ENCODE measurements around the gene CDCA4. TPM values are rescaled to one million over a fixed set of nuclear protein-coding genes. Genes with fewer than 3 reads are reported as not detected.

The CDCA4 gene
- total RNA-seq, 1 donor from 2014 or later: 46.9 TPM

DNA sequence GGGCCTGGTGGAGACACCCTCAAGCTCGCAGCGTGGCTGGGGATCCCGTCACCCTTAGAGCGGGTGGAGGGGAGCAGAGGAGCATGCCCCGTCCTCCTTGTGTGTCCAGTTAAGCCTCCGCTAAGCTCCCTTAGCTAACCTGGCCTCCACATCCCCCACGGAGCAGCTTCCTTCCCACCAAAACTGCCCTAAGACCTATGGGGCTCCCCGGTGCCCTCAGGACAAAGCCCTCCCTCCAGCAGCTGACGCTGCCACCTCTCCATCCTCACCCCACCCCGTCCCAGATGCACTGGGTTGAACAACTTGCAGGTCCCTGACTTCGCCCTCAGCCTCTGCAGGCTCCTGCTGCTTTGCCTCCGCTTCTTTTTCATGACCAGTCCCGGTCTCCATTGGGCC is 46.7 kb downstream of the CDCA4 start:
- TF ChIP-seq, protein P1, sequence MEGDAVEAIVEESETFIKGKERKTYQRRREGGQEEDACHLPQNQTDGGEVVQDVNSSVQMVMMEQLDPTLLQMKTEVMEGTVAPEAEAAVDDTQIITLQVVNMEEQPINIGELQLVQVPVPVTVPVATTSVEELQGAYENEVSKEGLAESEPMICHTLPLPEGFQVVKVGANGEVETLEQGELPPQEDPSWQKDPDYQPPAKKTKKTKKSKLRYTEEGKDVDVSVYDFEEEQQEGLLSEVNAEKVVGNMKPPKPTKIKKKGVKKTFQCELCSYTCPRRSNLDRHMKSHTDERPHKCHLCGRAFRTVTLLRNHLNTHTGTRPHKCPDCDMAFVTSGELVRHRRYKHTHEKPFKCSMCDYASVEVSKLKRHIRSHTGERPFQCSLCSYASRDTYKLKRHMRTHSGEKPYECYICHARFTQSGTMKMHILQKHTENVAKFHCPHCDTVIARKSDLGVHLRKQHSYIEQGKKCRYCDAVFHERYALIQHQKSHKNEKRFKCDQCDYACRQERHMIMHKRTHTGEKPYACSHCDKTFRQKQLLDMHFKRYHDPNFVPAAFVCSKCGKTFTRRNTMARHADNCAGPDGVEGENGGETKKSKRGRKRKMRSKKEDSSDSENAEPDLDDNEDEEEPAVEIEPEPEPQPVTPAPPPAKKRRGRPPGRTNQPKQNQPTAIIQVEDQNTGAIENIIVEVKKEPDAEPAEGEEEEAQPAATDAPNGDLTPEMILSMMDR (conservative IDR thresholded peaks at IDR 0.05; ENCODE audit: low read depth, low read length): no peak
- no peak overlapping the region for H3K4me3 ChIP-seq (ENCODE audit: low read depth, low read length)
- DNase-seq (ENCODE audit: low read depth): no peak

DNA sequence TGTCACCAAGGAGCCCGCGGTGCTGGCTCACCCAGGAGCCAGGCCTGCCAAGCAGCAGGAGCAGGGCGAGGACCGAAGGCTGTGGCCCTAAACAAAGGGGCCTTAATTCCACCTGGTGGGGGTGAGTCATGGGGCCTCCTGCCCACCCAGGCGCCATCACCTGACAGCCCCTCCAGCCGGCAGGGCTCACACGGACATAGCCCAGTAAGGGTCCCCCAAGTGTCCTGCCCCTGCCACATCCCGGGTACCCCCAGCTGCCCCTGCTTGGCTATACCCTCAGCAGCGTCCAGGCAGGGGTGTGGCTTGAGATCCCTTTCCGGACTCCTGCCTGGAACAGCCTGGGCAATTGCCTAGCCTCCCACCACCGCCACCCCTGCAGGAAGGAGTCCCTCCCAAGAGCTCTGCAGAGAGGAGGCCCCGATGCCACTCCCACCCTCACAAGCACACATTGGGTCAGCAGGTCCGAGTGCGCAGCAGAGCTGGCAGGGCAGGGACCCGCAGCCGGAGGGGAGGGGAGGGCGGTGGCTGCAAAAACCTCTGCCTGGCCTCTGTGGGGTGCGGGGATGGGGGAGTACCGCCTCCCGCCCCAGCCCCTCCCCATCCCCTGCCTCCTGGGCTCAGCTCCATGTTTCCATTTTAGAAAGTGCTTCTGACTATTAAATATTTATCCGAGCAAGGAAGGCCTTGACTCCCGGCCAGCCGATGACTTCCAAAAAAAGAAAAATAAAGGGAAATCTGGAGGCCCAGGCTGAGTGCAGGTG is 47.3 kb downstream of the CDCA4 start:
- peak overlapping the region; percentile 21 for H3K4me3 ChIP-seq (ENCODE audit: low read depth, low read length)
- no peak for DNase-seq (ENCODE audit: low read depth)
- TF ChIP-seq, protein P1 (conservative IDR thresholded peaks at IDR 0.05; ENCODE audit: low read depth, low read length): no peak

DNA sequence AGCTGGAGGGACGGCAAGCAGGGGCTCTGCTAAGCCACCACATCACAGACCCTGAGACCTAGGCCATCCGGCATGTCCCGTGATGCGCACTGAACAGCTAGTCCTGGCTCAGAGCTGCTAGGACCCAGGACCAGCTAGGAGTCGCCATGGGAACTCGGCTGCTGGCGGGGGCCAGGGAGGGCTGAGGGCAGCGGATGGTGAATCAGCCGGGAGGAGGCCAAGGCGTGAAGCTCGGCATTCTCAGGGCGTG is 47.8 kb downstream of the CDCA4 start:
- TF ChIP-seq, protein P1 (conservative IDR thresholded peaks at IDR 0.05; ENCODE audit: low read depth, low read length): no peak
- peak; percentile 79 for DNase-seq (ENCODE audit: low read depth)
- H3K4me3 ChIP-seq (ENCODE audit: low read depth, low read length): peak overlapping the region; percentile 21

DNA sequence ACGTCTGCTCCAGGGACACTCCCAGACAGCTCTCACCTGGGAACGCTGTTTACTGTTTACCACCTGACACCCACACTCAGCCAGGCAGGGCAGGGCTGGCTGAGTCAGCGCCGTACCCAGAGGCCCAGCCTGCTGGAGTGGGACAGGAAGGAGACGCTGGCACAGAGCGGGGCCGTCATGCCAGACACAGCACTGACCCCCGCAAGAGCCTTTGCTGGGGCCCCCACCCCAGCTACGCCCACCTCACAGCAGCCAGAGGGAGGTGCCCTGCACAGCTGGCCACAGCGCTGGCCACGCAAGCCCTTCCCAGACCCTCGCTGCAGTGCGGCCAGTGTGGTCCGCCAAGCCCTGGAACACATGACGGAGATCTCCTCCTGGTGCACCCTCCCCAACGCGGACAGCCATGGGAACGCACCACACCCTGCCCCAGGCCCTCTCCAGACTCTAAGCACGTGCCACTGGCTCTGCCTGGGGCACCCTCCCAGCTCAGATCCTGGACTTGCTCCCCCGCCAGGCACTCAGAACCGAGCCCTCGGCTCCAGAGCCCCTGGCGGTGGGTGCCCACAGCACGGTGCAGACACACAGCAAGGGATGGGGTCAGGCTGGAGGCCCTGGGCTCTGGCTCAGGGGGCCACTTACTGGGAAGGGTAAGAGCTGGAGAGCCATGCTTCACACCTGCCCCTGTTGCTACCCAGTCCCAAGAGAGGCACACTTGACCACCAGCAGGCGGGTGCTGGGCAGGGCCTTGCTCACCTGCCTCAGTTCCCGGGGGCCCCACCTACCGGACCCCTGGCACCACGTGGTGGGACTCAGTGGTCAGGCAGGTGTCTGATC is 48.4 kb downstream of the CDCA4 start:
- H3K4me3 ChIP-seq (ENCODE audit: low read depth, low read length): peak overlapping the region; percentile 21
- TF ChIP-seq, protein P1 (conservative IDR thresholded peaks at IDR 0.05; ENCODE audit: low read depth, low read length): peak; percentile 12
- DNase-seq (ENCODE audit: low read depth): no peak

DNA sequence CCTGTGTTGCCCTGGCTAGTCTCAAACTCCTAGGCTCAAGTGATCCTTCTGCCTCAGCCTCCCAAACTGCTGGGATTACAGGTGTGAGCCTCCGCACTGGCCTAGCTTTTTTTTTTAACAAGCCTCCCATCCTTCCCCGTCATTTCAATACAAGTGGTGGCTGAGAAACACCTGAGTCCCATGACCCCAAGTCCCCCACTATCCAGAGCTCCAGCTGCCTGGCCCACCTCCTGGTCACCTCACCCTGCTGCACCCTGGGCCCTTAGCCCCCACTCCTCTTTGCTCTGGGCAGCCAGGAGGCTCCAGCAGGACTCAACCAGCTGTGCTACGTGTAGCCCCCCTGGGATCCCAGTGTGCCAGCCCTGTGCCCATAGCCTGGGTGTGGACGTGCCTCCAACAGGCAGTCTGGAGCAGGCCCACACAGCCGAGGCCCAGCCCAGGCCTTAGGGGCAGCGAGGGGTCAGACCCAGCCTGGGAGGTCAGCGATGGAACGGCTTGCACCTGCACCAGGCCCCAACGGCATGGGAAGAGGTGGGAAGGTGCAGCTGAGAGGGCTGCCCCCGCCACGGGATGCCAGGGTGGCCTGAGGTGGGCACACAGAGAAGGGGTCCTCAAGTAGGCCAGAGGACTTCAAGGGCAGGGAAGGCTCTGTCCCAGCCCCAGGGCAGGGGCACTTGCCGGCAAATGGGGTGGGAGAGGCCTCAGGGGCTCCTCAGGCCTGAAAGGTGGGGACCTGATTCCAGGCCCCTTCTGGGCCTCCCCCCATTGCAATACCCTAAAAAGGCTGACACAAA is 49.2 kb downstream of the CDCA4 start:
- TF ChIP-seq, protein P1 (conservative IDR thresholded peaks at IDR 0.05; ENCODE audit: low read depth, low read length): no peak
- DNase-seq (ENCODE audit: low read depth): no peak
- no peak overlapping the region for H3K4me3 ChIP-seq (ENCODE audit: low read depth, low read length)

DNA sequence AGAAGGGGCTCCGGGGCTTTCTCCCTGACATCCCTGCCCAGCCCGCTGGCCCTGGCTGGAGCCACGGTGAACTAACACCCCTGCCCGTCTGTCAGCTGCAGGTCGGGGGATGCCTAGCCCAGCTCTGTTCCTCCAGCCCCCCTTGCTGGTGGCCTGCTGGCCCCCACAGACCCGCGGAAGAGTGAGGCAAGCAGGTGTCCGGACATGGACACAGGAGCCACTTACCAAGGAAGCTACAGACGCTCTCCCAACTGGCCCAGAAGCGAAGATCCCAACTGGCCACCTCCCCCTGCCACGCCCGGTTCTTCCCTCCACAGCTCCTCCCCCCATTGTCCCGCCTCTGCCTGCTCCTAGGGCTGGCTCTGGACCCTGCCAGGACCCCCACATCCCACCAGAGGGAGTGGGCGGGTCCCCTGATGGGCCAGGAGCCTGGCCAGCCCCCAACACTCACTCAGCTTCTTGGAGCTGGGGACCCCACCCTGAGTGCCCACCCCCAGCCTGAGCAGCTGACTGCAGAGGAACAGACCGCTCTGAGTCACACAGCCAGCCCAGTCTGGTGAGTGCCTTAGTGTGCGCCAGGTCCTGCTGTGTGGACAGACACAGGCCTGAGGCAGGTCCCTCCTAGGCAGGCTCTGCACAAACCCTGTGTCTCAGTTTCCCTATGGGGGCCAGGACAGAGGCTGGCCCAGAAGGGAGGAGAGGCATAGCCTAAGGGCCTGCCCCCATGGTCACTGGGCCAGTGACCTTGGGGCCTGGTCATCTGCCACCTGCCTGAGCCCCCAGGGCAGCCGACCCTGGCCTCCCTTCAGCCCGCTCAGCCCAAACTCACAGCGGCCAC is 50.4 kb downstream of the CDCA4 start:
- H3K4me3 ChIP-seq (ENCODE audit: low read depth, low read length): peak overlapping the region; percentile 30
- TF ChIP-seq, protein P1 (conservative IDR thresholded peaks at IDR 0.05; ENCODE audit: low read depth, low read length): no peak
- DNase-seq (ENCODE audit: low read depth): no peak
